Neuron (in vitro differentiated cells): ENCODE results near the gene ARHGAP15.

ENCODE experiments used
- H2AFZ ChIP-seq: one replicate; pipeline ENCODE4 v1.6.1; 2013; ENCODE audit warnings: low read depth, mild to moderate bottlenecking, inconsistent platforms, low read length, moderate library complexity
- H3K27me3 ChIP-seq: one replicate; pipeline ENCODE4 v1.6.1; 2013; ENCODE audit warnings: low read length; ENCODE audit not compliant: insufficient read depth
- H3K36me3 ChIP-seq: one replicate; pipeline ENCODE4 v1.6.1; 2013; ENCODE audit warnings: low read length; ENCODE audit not compliant: insufficient read depth
- H3K4me1 ChIP-seq: one replicate; pipeline ENCODE4 v1.6.1; 2013; ENCODE audit warnings: low read length; ENCODE audit not compliant: insufficient read depth
- H3K4me3 ChIP-seq: 2 replicates; pipeline ENCODE4 v1.5.1; 2013; ENCODE audit warnings: mild to moderate bottlenecking, low read length, moderate library complexity
- H3K9me3 ChIP-seq: one replicate; pipeline ENCODE4 v1.6.1; 2013; ENCODE audit warnings: low read length

The ARHGAP15 gene

GRCh38 chr2:143758629-143759330 lies 629.6 kb downstream of the ARHGAP15 start:
- H3K36me3 ChIP-seq, result no peaks in the 10 kb centered on the region

GRCh38 chr2:143759455-143759854 lies 630.2 kb downstream of the ARHGAP15 start:
- H3K9me3 ChIP-seq, result no peaks in the 10 kb centered on the region
- H3K27me3 ChIP-seq, result no peaks in the 10 kb centered on the region
- H3K4me3 ChIP-seq, result no peak overlapping the region
- H3K4me1 ChIP-seq, result no peaks in the 10 kb centered on the region
- no peaks in the 10 kb centered on the region for H3K36me3 ChIP-seq
- no peak overlapping the region for H2AFZ ChIP-seq

More at GRCh38 chr2:143758629-143759330, 629.6 kb downstream of the ARHGAP15 start:
- Histone ChIP-seq H3K4me1 (no peaks in the 10 kb centered on the region), H3K9me3 (no peaks in the 10 kb centered on the region), H3K27me3 (no peaks in the 10 kb centered on the region), H2AFZ (no peak overlapping the region), H3K4me3 (no peak overlapping the region)

- Histone ChIP-seq H3K9me3 (no peaks in the 10 kb centered on the region), H3K4me3 (no peak overlapping the region), H3K27me3 (no peaks in the 10 kb centered on the region), H3K36me3 (no peaks in the 10 kb centered on the region), H2AFZ (no peak overlapping the region), H3K4me1 (no peaks in the 10 kb centered on the region)
Observed at GRCh38 chr2:143762176-143762928, 633.1 kb downstream of the ARHGAP15 start.

- Histone ChIP-seq H3K27me3 (no peaks in the 10 kb centered on the region), H2AFZ (no peak overlapping the region), H3K9me3 (no peaks in the 10 kb centered on the region), H3K4me1 (no peaks in the 10 kb centered on the region), H3K36me3 (no peaks in the 10 kb centered on the region), H3K4me3 (no peak overlapping the region)
Observed at GRCh38 chr2:143764261-143764660, 635.0 kb downstream of the ARHGAP15 start.

GRCh38 chr2:143764706-143765105 lies 635.5 kb downstream of the ARHGAP15 start:
- Histone ChIP-seq H3K36me3 (no peaks in the 10 kb centered on the region), H2AFZ (no peak overlapping the region), H3K4me3 (no peak overlapping the region), H3K27me3 (no peaks in the 10 kb centered on the region), H3K9me3 (no peaks in the 10 kb centered on the region), H3K4me1 (no peaks in the 10 kb centered on the region)

- Histone ChIP-seq H3K4me1 (no peaks in the 10 kb centered on the region), H3K36me3 (no peaks in the 10 kb centered on the region), H3K27me3 (no peaks in the 10 kb centered on the region), H2AFZ (no peak overlapping the region), H3K9me3 (no peaks in the 10 kb centered on the region), H3K4me3 (no peak overlapping the region)
Observed at GRCh38 chr2:143768991-143769390, 639.8 kb downstream of the ARHGAP15 start.

- Histone ChIP-seq H3K27me3 (no peaks in the 10 kb centered on the region), H3K4me1 (no peaks in the 10 kb centered on the region), H2AFZ (no peak overlapping the region), H3K9me3 (no peaks in the 10 kb centered on the region), H3K36me3 (no peaks in the 10 kb centered on the region), H3K4me3 (no peak overlapping the region)
Observed at GRCh38 chr2:143771939-143772338, 642.7 kb downstream of the ARHGAP15 start.

GRCh38 chr2:143776526-143777297 lies 647.5 kb downstream of the ARHGAP15 start:
- Histone ChIP-seq H3K4me3 (no peak overlapping the region), H3K9me3 (no peaks in the 10 kb centered on the region)

GRCh38 chr2:143779021-143779420 lies 649.8 kb downstream of the ARHGAP15 start:
- Histone ChIP-seq H3K9me3 (no peaks in the 10 kb centered on the region), H3K36me3 (no peaks in the 10 kb centered on the region), H3K4me1 (peaks cover 16% of the 10 kb centered on the region), H3K27me3 (no peaks in the 10 kb centered on the region), H3K4me3 (no peak overlapping the region), H2AFZ (no peak overlapping the region)

More at GRCh38 chr2:143776526-143777297, 647.5 kb downstream of the ARHGAP15 start:
- Histone ChIP-seq H3K27me3 (no peaks in the 10 kb centered on the region), H2AFZ (no peak overlapping the region), H3K4me1 (peaks cover 16% of the 10 kb centered on the region), H3K36me3 (no peaks in the 10 kb centered on the region)

- no peaks in the 10 kb centered on the region for H3K9me3 ChIP-seq
- no peak overlapping the region for H3K4me3 ChIP-seq
- no peak overlapping the region for H2AFZ ChIP-seq
- H3K4me1 ChIP-seq, result no peaks in the 10 kb centered on the region
- H3K27me3 ChIP-seq, result no peaks in the 10 kb centered on the region
- no peaks in the 10 kb centered on the region for H3K36me3 ChIP-seq
Observed at GRCh38 chr2:143786026-143786765, 657.0 kb downstream of the ARHGAP15 start.

- Histone ChIP-seq H3K4me3 (no peak overlapping the region), H3K4me1 (peaks cover 2% of the 10 kb centered on the region), H3K36me3 (no peaks in the 10 kb centered on the region), H3K27me3 (no peaks in the 10 kb centered on the region), H3K9me3 (no peaks in the 10 kb centered on the region), H2AFZ (no peak overlapping the region)
Observed at GRCh38 chr2:143787674-143788073, 658.5 kb downstream of the ARHGAP15 start.

- Histone ChIP-seq H3K4me3 (no peak overlapping the region), H2AFZ (no peak overlapping the region), H3K36me3 (no peaks in the 10 kb centered on the region), H3K27me3 (no peaks in the 10 kb centered on the region), H3K9me3 (no peaks in the 10 kb centered on the region), H3K4me1 (peaks cover 3% of the 10 kb centered on the region)
Observed at GRCh38 chr2:143792602-143793001, 663.4 kb downstream of the ARHGAP15 start.
